Neural cell (in vitro differentiated cells): ENCODE measurements around the gene SERPINB4. TPM values are rescaled to one million over a fixed set of nuclear protein-coding genes. Genes with fewer than 3 reads are reported as not detected.

Source experiments
- H2AFZ ChIP-seq: fragments of 200-600, 300-800 bp; sonication (generic), shearing (Covaris generic); 2 replicates; pipeline ENCODE4 v1.6.0; 2014; ENCODE audit warnings: low read depth, mild to moderate bottlenecking, antibody characterized with exemption, low read length, moderate library complexity
- H3F3A ChIP-seq: fragments of 200-600 bp; shearing (Covaris generic); 2 replicates; pipeline ENCODE4 v1.6.1; 2016; ENCODE audit warnings: mild to moderate bottlenecking, moderate library complexity, mixed read lengths, antibody characterized with exemption, low read length; ENCODE audit not compliant: insufficient read depth, poor library complexity, severe bottlenecking
- H3K27ac ChIP-seq: fragments of 200-600, 300-800 bp; sonication (generic), shearing (Covaris generic); 2 replicates; pipeline ENCODE4 v1.5.1; 2014; ENCODE audit warnings: mild to moderate bottlenecking, low read length, moderate library complexity
- H3K27me3 ChIP-seq: fragments of 300-800, 200-600 bp; sonication (generic), shearing (Covaris generic); 2 replicates; pipeline ENCODE4 v1.6.0; 2014; ENCODE audit warnings: mild to moderate bottlenecking, low read depth, low read length, moderate library complexity; ENCODE audit not compliant: insufficient read depth
- H3K36me3 ChIP-seq: fragments of 300-800, 200-600 bp; sonication (generic), shearing (Covaris generic); 2 replicates; pipeline ENCODE4 v1.5.1; 2014; ENCODE audit warnings: mild to moderate bottlenecking, antibody characterized with exemption, low read length, moderate library complexity; ENCODE audit not compliant: insufficient read depth
- H3K4me2 ChIP-seq: fragments of 300-800, 200-600 bp; sonication (generic), shearing (Covaris generic); 2 replicates; pipeline ENCODE4 v1.6.0; 2014; ENCODE audit warnings: mild to moderate bottlenecking, low read length
- H3K4me3 ChIP-seq: fragments of 300-800, 200-600 bp; sonication (generic), shearing (Covaris generic); 2 replicates; pipeline ENCODE4 v1.5.1; 2014; ENCODE audit warnings: mild to moderate bottlenecking, low read length, moderate library complexity
- H3K79me2 ChIP-seq: fragments of 200-600 bp; shearing (Covaris generic); replicated peaks from 2 replicates; pipeline ENCODE4 v1.6.0; 2014; ENCODE audit warnings: mild to moderate bottlenecking, low read length, moderate library complexity; ENCODE audit not compliant: insufficient read depth
- H3K9ac ChIP-seq: fragments of 300-800, 200-600 bp; sonication (generic), shearing (Covaris generic); 2 replicates; pipeline ENCODE4 v1.6.1; 2016; ENCODE audit warnings: mild to moderate bottlenecking, low read length, mixed read lengths
- H3K9me2 ChIP-seq: fragments of 200-600 bp; shearing (Covaris generic); 2 replicates; pipeline ENCODE4 v1.6.1; 2016; ENCODE audit warnings: mild to moderate bottlenecking, low read length, mixed read lengths; ENCODE audit not compliant: insufficient read depth
- H3K9me3 ChIP-seq: fragments of 200-600, 300-800 bp; sonication (generic), shearing (Covaris generic); 2 replicates; pipeline ENCODE4 v1.6.1; 2016; ENCODE audit warnings: mild to moderate bottlenecking, mixed run types, low read length, moderate library complexity, mixed read lengths
- H4K20me1 ChIP-seq: fragments of 200-600 bp; shearing (Covaris generic); 2 replicates; pipeline ENCODE4 v1.6.1; 2016; ENCODE audit warnings: mild to moderate bottlenecking, mixed run types; ENCODE audit not compliant: insufficient read depth
- CTCF ChIP-seq: fragments of 450-650 bp; IDR thresholded peaks from 2 replicates; pipeline ENCODE4 v1.5.1; 2014; ENCODE audit warnings: antibody characterized with exemption, mild to moderate bottlenecking, moderate library complexity; ENCODE audit not compliant: poor library complexity, severe bottlenecking
- EP300 ChIP-seq: fragments of 450-650 bp; conservative IDR thresholded peaks from 2 replicates; pipeline ENCODE4 v1.6.1; 2014; ENCODE audit warnings: antibody characterized with exemption, mild to moderate bottlenecking, moderate library complexity; ENCODE audit not compliant: poor library complexity, severe bottlenecking
- EZH2 ChIP-seq: fragments of 200-600, 300-800 bp; shearing (Covaris generic), sonication (generic); IDR thresholded peaks from 2 replicates; pipeline ENCODE4 v1.6.1; 2014; ENCODE audit warnings: antibody characterized with exemption, low read length, borderline replicate concordance, mild to moderate bottlenecking; ENCODE audit not compliant: insufficient read depth, poor library complexity, severe bottlenecking
- MXI1 ChIP-seq: fragments of 450-650 bp; conservative IDR thresholded peaks from 2 replicates; pipeline ENCODE4 v1.6.1; 2014; ENCODE audit warnings: antibody characterized with exemption, mild to moderate bottlenecking; ENCODE audit not compliant: poor library complexity, severe bottlenecking
- POLR2AphosphoS5 ChIP-seq: IDR thresholded peaks from 2 replicates; pipeline ENCODE4 v1.6.1; 2012
- RAD21 ChIP-seq: fragments of 450-650 bp; conservative IDR thresholded peaks from 2 replicates; pipeline ENCODE4 v1.6.1; 2014; ENCODE audit warnings: antibody characterized with exemption, mild to moderate bottlenecking, moderate library complexity
- REST ChIP-seq: IDR thresholded peaks from 2 replicates; pipeline ENCODE4 v1.6.1; 2012; ENCODE audit warnings: borderline replicate concordance
- SMC3 ChIP-seq: fragments of 450-650 bp; conservative IDR thresholded peaks from 2 replicates; pipeline ENCODE4 v1.6.1; 2014; ENCODE audit warnings: antibody characterized with exemption, mild to moderate bottlenecking, moderate library complexity; ENCODE audit not compliant: poor library complexity
- TAF1 ChIP-seq: IDR thresholded peaks from 2 replicates; pipeline ENCODE4 v1.6.1; 2012; ENCODE audit warnings: low read depth
- polyA plus RNA-seq: library from polyadenylated mRNA; depleted of rRNA; stranded (reverse); fragments of >200 nt; gene quantifications from 2 replicates; pipeline ENCODE4 v1.2.3, GENCODE V29; 2014

SERPINB4 gene
- polyA plus RNA-seq, 1 donor from 2014 or later = not detected

DNA sequence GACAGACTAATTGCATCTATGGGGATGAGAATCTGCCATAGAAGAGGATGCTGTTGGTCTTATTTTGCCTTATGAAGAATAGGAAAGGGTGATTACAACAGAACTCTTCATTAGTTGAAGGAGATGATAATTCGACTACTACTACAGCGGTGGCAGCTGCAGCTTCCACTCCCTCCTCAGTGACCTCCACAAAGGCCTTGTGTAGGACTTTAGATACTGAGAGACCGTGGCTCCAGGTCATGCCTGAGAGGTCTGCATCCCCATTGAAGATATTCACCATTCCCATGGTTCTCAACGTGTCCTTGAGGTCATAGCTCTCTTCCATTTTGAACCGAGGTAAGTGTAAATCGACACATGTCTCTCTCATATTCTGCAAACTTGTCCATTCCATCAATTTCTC, 6.4 kb downstream of the SERPINB4 start:
- no peaks in the 10 kb centered on the region for H3K9me2 ChIP-seq
- TF ChIP-seq EP300 = no peak
- no peak for TF ChIP-seq POLR2AphosphoS5
- no peak for TF ChIP-seq EZH2
- no peak for TF ChIP-seq MXI1
- TF ChIP-seq RAD21 = no peak
- no peak for TF ChIP-seq CTCF
- no peak for TF ChIP-seq SMC3
- H2AFZ ChIP-seq = no peak overlapping the region
- no peaks in the 10 kb centered on the region for H3K27me3 ChIP-seq
- no peaks in the 10 kb centered on the region for H3K36me3 ChIP-seq
- H3K9me3 ChIP-seq = no peaks in the 10 kb centered on the region
- H3K27ac ChIP-seq = no peak overlapping the region
- H3K4me3 ChIP-seq = no peak overlapping the region
- no peak overlapping the region for H3K9ac ChIP-seq
- no peaks in the 10 kb centered on the region for H3F3A ChIP-seq
- no peak overlapping the region for H3K4me2 ChIP-seq
- H4K20me1 ChIP-seq = no peaks in the 10 kb centered on the region
- no peaks in the 10 kb centered on the region for H3K79me2 ChIP-seq

DNA sequence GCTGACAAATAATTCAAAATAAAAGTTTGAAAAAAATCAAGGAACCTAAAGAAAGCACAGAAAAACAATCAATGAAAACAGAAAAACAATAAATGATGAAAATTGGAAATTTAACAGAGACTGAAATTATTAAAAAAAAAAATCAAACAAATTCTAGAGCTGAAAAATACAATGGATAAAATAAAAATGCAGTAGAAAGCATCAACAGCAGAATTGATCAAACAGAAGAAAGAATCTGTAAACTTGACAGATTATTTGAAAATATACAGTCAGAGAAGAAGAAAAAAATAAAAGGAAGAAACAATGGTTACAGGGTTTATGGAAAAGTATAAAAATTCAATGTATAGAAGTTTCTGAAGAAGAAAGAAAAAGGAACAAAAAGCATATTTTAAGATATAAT, 16.2 kb downstream of the SERPINB4 start:
- H3K9me2 ChIP-seq = no peaks in the 10 kb centered on the region

More for the DNA sequence above, 16.2 kb downstream of the SERPINB4 start:
- Histone ChIP-seq H4K20me1 (no peaks in the 10 kb centered on the region), H3K4me2 (no peak overlapping the region), H3K36me3 (no peaks in the 10 kb centered on the region), H3K27ac (no peak overlapping the region), H3K9me3 (peaks cover 18% of the 10 kb centered on the region), H3K9ac (no peak overlapping the region), H2AFZ (no peak overlapping the region), H3K79me2 (no peaks in the 10 kb centered on the region), H3K4me3 (no peak overlapping the region), H3F3A (no peaks in the 10 kb centered on the region), H3K27me3 (no peaks in the 10 kb centered on the region)
- no peak for TF ChIP-seq REST
- TF ChIP-seq SMC3 = no peak
- TF ChIP-seq TAF1 = no peak
- no peak for TF ChIP-seq POLR2AphosphoS5
- no peak for TF ChIP-seq EP300
- no peak for TF ChIP-seq RAD21
- no peak for TF ChIP-seq CTCF
- TF ChIP-seq MXI1 = no peak
- no peak for TF ChIP-seq EZH2
